ENCODE measurements around the gene PSME3IP1.

PSME3IP1 gene

DNA sequence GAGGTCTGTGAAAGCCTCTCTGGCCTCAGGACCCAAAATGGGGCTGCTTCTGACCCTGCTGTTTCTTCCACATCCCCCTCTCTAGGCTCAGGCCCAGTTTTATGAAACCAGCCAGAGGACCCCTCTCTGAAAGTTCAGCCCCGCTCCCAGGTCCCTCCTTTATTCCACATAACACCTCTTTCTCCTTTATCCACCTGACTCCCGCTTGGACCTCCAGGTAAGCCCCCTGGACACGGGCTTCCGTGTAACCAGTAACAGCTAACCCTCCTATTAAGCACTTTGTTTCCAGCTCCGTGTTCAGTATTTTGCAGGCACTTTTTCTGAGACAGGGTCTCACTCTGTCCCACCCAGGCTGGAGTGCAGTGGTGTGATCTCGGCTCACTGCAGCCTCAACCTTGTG is 37.4 kb downstream of the PSME3IP1 start:
- H3K36me3 ChIP-seq, result peaks cover 31% of the 10 kb centered on the region
- H3K4me3 ChIP-seq (ENCODE audit: low read depth in 1 of 2, low read length in 1 of 2), result no peak overlapping the region
- no peaks in the 10 kb centered on the region for H3K27me3 ChIP-seq
- TF ChIP-seq, protein P1, sequence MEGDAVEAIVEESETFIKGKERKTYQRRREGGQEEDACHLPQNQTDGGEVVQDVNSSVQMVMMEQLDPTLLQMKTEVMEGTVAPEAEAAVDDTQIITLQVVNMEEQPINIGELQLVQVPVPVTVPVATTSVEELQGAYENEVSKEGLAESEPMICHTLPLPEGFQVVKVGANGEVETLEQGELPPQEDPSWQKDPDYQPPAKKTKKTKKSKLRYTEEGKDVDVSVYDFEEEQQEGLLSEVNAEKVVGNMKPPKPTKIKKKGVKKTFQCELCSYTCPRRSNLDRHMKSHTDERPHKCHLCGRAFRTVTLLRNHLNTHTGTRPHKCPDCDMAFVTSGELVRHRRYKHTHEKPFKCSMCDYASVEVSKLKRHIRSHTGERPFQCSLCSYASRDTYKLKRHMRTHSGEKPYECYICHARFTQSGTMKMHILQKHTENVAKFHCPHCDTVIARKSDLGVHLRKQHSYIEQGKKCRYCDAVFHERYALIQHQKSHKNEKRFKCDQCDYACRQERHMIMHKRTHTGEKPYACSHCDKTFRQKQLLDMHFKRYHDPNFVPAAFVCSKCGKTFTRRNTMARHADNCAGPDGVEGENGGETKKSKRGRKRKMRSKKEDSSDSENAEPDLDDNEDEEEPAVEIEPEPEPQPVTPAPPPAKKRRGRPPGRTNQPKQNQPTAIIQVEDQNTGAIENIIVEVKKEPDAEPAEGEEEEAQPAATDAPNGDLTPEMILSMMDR (IDR thresholded peaks at IDR 0.05), result no peak
- no peaks in the 10 kb centered on the region for H3K9me3 ChIP-seq
- peak overlapping the region; percentile 82 for H3K27ac ChIP-seq
- peaks cover 61 to 65% of the 10 kb centered on the region in 2 experiments for H3K4me1 ChIP-seq (ENCODE audit: control insufficient read depth in 1 of 2, insufficient read depth in 1 of 2, low read depth in 1 of 2, low read length in 1 of 2)

DNA sequence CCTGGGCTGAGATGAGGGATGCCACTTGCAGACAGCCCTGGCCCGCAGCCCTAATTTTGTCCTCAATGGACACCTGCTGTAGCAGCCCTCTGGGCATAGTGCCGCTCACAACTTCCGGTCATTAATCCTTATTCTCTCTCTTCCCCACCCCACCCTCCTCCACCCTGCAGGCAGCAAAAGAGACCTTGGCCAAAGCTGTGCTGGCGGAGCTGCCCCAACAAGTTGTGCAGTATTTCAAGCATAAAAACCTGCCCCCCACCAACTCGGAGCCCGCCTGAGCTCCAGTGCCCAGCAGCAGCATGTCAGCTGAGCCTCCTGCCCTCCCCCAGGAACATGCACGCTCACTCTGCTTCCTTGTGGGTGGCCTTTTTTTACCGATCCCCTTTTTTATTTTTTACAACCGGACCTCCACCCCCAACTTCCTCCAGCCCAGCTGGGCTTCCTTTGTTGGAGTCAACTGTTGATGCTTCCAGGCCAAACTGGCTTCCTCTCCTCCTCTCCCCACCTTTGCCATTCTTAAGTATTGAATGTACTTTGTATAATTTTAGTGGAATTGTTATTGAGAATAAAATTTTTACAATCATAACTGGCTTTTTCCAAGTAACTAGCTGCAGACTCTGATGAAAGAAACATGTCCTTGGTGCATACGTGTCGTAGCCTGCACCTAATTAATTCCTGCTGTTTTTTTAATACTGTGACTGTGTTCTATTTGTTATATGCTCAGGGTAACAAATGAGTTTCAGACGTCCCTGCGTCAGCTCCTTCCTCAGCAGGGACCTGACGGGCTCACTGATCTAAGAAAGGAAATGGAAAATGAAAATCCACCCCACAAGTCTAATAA is 38.2 kb downstream of the PSME3IP1 start:
- H3K36me3 ChIP-seq, result peaks cover 22% of the 10 kb centered on the region
- H3K4me3 ChIP-seq (ENCODE audit: low read depth in 1 of 2, low read length in 1 of 2), result no peak overlapping the region
- H3K27me3 ChIP-seq, result no peaks in the 10 kb centered on the region
- peak overlapping the region; percentile 82 for H3K27ac ChIP-seq
- TF ChIP-seq, protein P1 (IDR thresholded peaks at IDR 0.05), result no peak
- H3K4me1 ChIP-seq (ENCODE audit: control insufficient read depth in 1 of 2, insufficient read depth in 1 of 2, low read depth in 1 of 2, low read length in 1 of 2), result peaks cover 62 to 67% of the 10 kb centered on the region in 2 experiments
- H3K9me3 ChIP-seq, result no peaks in the 10 kb centered on the region

DNA sequence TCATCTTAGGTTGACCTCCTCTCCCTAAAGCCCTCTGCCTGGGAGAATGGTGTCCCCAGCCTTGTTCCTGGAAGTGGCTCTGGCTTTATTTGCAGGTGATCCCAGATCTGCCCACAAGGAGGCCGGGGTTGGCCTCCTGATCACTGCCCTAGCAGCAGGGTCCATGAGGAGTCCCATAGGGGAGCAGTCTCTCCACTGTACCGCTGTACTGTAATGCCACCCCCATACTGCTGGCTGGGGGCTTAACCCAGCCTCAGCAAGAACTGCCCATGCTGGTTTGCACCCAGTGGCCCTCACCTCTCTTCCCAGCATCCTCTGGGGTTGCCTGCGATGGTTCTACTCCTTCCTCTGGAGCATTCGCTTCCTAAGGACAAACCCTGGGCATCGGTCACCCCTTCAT is 39.1 kb downstream of the PSME3IP1 start:
- H3K4me1 ChIP-seq (ENCODE audit: control insufficient read depth in 1 of 2, insufficient read depth in 1 of 2, low read depth in 1 of 2, low read length in 1 of 2), result peaks cover 62 to 67% of the 10 kb centered on the region in 2 experiments
- H3K9me3 ChIP-seq, result no peaks in the 10 kb centered on the region
- peak overlapping the region in 1 of 2 experiments; percentile 24 for H3K4me3 ChIP-seq (ENCODE audit: low read depth in 1 of 2, low read length in 1 of 2)
- TF ChIP-seq, protein P1 (IDR thresholded peaks at IDR 0.05), result no peak
- no peaks in the 10 kb centered on the region for H3K27me3 ChIP-seq
- H3K36me3 ChIP-seq, result peaks cover 17% of the 10 kb centered on the region
- peak overlapping the region; percentile 82 for H3K27ac ChIP-seq

DNA sequence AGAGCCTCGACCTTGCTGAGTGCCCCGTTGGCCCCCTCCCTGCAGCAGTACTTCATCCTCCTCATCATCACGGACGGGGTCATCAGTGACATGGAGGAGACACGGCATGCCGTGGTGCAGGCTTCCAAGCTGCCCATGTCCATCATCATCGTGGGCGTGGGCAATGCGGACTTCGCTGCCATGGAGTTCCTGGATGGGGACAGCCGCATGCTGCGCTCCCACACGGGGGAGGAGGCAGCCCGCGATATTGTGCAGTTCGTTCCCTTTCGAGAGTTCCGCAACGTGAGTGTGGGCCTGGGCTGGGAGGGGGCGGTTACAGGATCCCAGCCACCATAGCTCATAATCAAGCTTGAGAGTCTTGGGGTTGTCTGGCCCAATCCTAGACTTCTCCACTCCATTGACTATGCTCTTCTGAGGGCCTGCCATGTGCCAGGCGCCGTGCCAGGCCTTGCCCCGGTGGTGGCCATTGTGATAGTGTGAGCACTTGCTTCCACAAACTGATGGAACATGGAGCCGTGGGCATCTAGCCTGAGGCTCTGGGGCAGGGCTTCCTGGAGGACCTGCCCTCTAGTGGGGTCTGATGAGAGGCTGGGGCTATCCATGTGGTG is 39.7 kb downstream of the PSME3IP1 start:
- peak overlapping the region in 1 of 2 experiments; percentile 24 for H3K4me3 ChIP-seq (ENCODE audit: low read depth in 1 of 2, low read length in 1 of 2)
- H3K4me1 ChIP-seq (ENCODE audit: control insufficient read depth in 1 of 2, insufficient read depth in 1 of 2, low read depth in 1 of 2, low read length in 1 of 2), result peaks cover 68% of the 10 kb centered on the region in 2 experiments
- peaks cover 17% of the 10 kb centered on the region for H3K36me3 ChIP-seq
- H3K9me3 ChIP-seq, result no peaks in the 10 kb centered on the region
- H3K27ac ChIP-seq, result peak overlapping the region; percentile 82
- no peaks in the 10 kb centered on the region for H3K27me3 ChIP-seq
- TF ChIP-seq, protein P1 (IDR thresholded peaks at IDR 0.05), result no peak

DNA sequence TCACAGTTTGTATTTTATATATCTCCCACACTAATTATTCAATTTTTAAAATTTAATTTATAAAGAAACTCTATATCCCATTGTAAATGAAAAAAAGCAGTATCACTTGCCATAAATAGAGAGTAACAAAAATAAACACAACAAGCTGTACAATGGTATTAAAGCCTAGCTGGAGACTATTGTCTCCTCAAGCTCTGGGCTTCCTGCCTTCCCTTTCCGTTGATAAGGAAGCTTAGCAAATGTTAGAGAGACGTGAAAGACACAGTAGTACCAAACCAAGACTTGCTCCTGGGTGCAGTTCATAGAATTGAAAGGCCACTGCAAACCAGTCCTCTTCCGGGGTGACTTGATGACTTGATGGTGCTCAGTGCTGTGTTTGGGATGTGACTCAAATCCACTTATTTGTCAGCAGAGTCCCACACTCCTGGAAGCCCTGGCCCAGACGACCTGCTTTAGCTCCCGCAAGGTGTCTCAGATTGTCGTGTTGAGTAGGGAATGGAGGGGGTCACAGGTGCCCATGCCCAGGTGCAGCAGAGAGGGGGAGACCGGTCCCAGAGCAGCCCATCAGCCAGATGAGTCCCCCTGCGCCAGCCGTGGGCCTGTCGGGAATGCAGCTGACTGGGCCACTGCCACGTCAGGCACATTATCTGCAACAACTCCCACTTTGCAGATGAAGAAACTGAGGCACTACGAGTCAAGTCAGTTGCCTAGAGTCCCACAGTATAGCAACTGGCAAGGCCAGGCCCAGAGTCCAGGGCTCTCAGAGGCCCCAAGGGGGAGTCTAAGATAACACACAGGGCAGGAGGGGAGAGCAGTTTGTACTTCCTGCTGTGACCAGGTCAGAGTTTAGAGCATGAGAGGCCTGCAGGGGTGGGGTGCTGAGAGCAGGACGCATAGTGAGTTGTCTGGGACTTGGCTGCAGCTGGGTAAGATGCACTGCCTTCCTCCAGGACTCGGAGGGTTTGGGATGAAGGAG is 40.5 kb downstream of the PSME3IP1 start:
- Histone ChIP-seq H3K4me1 (ENCODE audit: control insufficient read depth in 1 of 2, insufficient read depth in 1 of 2, low read depth in 1 of 2, low read length in 1 of 2) (peaks cover 76% of the 10 kb centered on the region in 2 experiments), H3K27ac (peak overlapping the region; percentile 82), H3K4me3 (ENCODE audit: low read depth in 1 of 2, low read length in 1 of 2) (no peak overlapping the region), H3K36me3 (peaks cover 13% of the 10 kb centered on the region), H3K9me3 (no peaks in the 10 kb centered on the region), H3K27me3 (no peaks in the 10 kb centered on the region)
- TF ChIP-seq, protein P1 (IDR thresholded peaks at IDR 0.05), result no peak

All from neutrophil (primary cell).